ENCODE data around the gene RYR3. TPM values are rescaled to one million over a fixed set of nuclear protein-coding genes. Genes with fewer than 3 reads are reported as not detected.

Gene RYR3
- total RNA-seq, 1 experiment from 2014 or later, result 0.66 TPM

DNA sequence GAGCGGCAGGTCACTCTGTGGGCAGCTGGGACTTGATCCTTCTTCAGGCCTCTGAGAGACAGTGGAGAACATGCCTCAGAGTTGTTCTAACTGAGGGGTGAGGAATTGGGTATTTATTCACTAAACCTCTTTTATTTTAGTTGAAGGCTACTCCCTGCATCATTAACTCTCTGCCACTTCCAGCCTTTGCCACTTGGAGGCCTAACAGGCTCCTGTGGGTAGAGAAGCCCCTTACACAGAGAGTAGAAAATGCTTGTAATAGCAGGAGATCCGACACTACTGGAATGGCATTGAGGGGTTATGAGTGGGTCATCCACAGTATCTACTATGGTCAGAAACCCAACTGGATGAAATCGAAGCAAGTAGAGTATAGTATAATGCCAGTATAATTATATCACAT, 81.7 kb downstream of the RYR3 start:
- Histone ChIP-seq H3K4me3 (ENCODE audit: low read depth, low read length) (no peak overlapping the region), H3K9me3 (no peaks in the 10 kb centered on the region; the same call in 1 of the 2 replicates), H3K36me3 (ENCODE audit: control insufficient read depth, insufficient read depth, low read length) (no peaks in the 10 kb centered on the region), H3K27me3 (replicated peaks; ENCODE audit: control insufficient read depth, insufficient read depth, low read length) (no peaks in the 10 kb centered on the region), H3K4me1 (no peaks in the 10 kb centered on the region)
- Mint-ChIP-seq H3K27me3 (ENCODE audit: insufficient read depth, unreplicated experiment) (peaks cover 17% of the 10 kb centered on the region), H3K9me3 (ENCODE audit: unreplicated experiment) (no peaks in the 10 kb centered on the region), H3K27ac (ENCODE audit: unreplicated experiment) (no peak overlapping the region), H3K4me3 (ENCODE audit: unreplicated experiment) (no peak overlapping the region), H3K36me3 (ENCODE audit: insufficient read depth, unreplicated experiment) (no peaks in the 10 kb centered on the region), H3K4me1 (ENCODE audit: low read depth, unreplicated experiment) (no peaks in the 10 kb centered on the region)
- ChIA-PET POLR2A (no interaction called here), CTCF (no interaction called here)
- DNase-seq, result no peak
- TF ChIP-seq, protein P1, sequence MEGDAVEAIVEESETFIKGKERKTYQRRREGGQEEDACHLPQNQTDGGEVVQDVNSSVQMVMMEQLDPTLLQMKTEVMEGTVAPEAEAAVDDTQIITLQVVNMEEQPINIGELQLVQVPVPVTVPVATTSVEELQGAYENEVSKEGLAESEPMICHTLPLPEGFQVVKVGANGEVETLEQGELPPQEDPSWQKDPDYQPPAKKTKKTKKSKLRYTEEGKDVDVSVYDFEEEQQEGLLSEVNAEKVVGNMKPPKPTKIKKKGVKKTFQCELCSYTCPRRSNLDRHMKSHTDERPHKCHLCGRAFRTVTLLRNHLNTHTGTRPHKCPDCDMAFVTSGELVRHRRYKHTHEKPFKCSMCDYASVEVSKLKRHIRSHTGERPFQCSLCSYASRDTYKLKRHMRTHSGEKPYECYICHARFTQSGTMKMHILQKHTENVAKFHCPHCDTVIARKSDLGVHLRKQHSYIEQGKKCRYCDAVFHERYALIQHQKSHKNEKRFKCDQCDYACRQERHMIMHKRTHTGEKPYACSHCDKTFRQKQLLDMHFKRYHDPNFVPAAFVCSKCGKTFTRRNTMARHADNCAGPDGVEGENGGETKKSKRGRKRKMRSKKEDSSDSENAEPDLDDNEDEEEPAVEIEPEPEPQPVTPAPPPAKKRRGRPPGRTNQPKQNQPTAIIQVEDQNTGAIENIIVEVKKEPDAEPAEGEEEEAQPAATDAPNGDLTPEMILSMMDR (IDR thresholded peaks at IDR 0.05; ENCODE audit: insufficient read depth in 1 of 2, low read depth in 1 of 2, low read length in 1 of 2, severe bottlenecking in 1 of 2, unreplicated experiment in 1 of 2), result no peak
- no TSS peak for BruUV-seq (replicated peaks)
- intact Hi-C loops (cut with micrococcal nuclease; ENCODE audit: unreplicated experiment), result no loop called here

DNA sequence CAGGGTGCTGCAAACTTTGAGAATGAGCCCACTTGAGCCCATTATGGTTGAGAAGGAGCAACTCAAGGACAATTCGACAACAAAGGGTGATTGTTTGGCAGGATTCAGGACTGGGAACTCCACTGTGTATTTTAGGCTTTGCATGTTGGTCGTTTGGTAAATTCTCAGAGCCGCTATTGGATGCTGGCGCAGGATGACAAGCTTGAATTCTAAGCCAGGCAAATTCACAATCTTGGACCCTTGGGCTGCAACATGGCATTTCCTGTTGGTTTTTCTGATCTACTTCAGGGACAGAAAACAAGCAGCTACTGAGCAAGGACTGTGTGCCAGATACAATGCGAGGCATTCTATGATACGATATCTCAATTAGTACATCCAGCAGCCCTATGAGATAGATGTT, 82.8 kb downstream of the RYR3 start:
- POLR2A ChIA-PET, result no interaction called here
- no peak overlapping the region for H3K4me3 ChIP-seq (ENCODE audit: low read depth, low read length)
- TF ChIP-seq, protein P1 (IDR thresholded peaks at IDR 0.05; ENCODE audit: insufficient read depth in 1 of 2, low read depth in 1 of 2, low read length in 1 of 2, severe bottlenecking in 1 of 2, unreplicated experiment in 1 of 2), result no peak
- no peaks in the 10 kb centered on the region for H3K4me1 Mint-ChIP-seq (ENCODE audit: low read depth, unreplicated experiment)
- intact Hi-C loops (cut with micrococcal nuclease; ENCODE audit: unreplicated experiment), result no loop called here
- H3K4me3 Mint-ChIP-seq (ENCODE audit: unreplicated experiment), result no peak overlapping the region
- H3K9me3 Mint-ChIP-seq (ENCODE audit: unreplicated experiment), result no peaks in the 10 kb centered on the region
- no peaks in the 10 kb centered on the region for H3K36me3 ChIP-seq (ENCODE audit: control insufficient read depth, insufficient read depth, low read length)
- H3K27ac Mint-ChIP-seq (ENCODE audit: unreplicated experiment), result no peak overlapping the region
- no peaks in the 10 kb centered on the region for H3K4me1 ChIP-seq
- no peaks in the 10 kb centered on the region for H3K27me3 ChIP-seq (replicated peaks; ENCODE audit: control insufficient read depth, insufficient read depth, low read length)
- DNase-seq, result no peak
- CTCF ChIA-PET, result no interaction called here
- no peaks in the 10 kb centered on the region for H3K36me3 Mint-ChIP-seq (ENCODE audit: insufficient read depth, unreplicated experiment)
- peaks cover 14% of the 10 kb centered on the region for H3K27me3 Mint-ChIP-seq (ENCODE audit: insufficient read depth, unreplicated experiment)
- H3K9me3 ChIP-seq, result no peaks in the 10 kb centered on the region
- no TSS peak for BruUV-seq (replicated peaks)

DNA sequence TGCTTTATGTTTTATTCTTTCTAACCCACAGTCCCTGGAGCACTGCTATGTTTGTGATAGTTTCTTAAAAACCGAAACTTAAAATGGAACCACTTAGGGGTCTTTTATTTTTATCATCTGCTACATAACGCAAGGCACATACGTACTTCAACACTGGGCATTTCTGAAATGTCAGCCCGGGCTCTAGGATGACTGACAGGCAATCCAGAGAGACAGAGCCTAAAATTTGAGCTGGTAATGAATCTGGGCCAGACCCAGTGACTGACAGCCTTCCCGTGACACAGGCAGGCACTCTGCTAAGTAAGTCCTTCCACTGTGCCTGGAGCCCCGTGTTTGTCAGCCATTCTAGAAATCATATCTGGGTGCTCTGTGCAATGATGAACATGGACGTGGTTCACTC, 84.6 kb downstream of the RYR3 start:
- Histone ChIP-seq H3K27me3 (replicated peaks; ENCODE audit: control insufficient read depth, insufficient read depth, low read length) (no peaks in the 10 kb centered on the region), H3K4me3 (ENCODE audit: low read depth, low read length) (no peak overlapping the region), H3K36me3 (ENCODE audit: control insufficient read depth, insufficient read depth, low read length) (no peaks in the 10 kb centered on the region), H3K4me1 (no peaks in the 10 kb centered on the region), H3K9me3 (no peaks in the 10 kb centered on the region)
- intact Hi-C loops (cut with micrococcal nuclease; ENCODE audit: unreplicated experiment), result no loop called here
- ChIA-PET CTCF (no interaction called here), POLR2A (no interaction called here)
- TF ChIP-seq, protein P1 (IDR thresholded peaks at IDR 0.05; ENCODE audit: insufficient read depth in 1 of 2, low read depth in 1 of 2, low read length in 1 of 2, severe bottlenecking in 1 of 2, unreplicated experiment in 1 of 2), result no peak
- Mint-ChIP-seq H3K27ac (ENCODE audit: unreplicated experiment) (no peak overlapping the region), H3K27me3 (ENCODE audit: insufficient read depth, unreplicated experiment) (peaks cover 18% of the 10 kb centered on the region), H3K4me3 (ENCODE audit: unreplicated experiment) (no peak overlapping the region), H3K9me3 (ENCODE audit: unreplicated experiment) (no peaks in the 10 kb centered on the region), H3K36me3 (ENCODE audit: insufficient read depth, unreplicated experiment) (no peaks in the 10 kb centered on the region), H3K4me1 (ENCODE audit: low read depth, unreplicated experiment) (no peaks in the 10 kb centered on the region)
- no TSS peak for BruUV-seq (replicated peaks)
- DNase-seq, result no peak
